Measurements from ENCODE around the gene ACAP1.

Gene ACAP1

GRCh38 chr17:7311110-7311705 lies 25.1 kb upstream of the ACAP1 start:
- DNase-seq = no peak

- DNase-seq = no peak
Measured at GRCh38 chr17:7312432-7313087, 23.8 kb upstream of the ACAP1 start.

DNA sequence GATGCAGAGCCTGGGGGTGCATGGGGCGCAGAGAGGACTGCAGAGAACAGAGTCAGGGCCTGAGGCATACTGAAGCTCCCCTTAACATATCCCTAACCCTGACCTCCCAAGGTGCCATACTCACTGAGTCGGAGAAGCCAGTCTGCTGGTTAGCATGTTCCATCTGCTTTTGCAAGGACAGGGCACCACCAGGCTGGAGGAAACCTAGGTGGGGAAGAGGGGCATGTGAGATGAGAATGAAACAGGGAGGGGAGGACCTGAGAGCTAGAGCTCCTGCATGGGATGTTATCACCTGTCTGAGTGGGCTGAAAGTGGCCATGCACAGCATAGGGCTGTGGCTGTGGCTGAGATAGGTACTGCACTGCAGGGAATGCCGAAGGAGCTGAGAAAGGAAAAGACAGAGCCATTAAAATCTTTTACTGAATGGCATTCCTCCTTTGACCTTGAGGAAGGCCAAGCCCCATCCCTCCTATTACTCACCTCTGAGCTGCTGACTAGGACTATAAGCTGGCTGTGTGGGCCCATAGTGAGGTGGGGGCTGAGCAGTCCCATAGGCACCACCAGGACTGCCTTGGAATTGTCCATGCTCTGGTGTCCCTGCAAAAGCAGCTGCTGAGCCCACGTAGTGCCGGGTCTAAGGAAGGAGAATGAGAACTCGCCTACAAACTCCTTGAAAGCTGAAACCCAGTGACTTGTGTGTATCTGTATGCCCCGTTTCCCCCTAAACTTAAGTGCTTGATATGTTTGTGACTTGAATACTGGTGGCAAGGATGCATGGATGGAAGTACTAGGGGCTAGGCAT lies 23.0 kb upstream of the ACAP1 start:
- DNase-seq = no peak

- DNase-seq = no peak
Measured at GRCh38 chr17:7313890-7314718, 22.2 kb upstream of the ACAP1 start.

DNA sequence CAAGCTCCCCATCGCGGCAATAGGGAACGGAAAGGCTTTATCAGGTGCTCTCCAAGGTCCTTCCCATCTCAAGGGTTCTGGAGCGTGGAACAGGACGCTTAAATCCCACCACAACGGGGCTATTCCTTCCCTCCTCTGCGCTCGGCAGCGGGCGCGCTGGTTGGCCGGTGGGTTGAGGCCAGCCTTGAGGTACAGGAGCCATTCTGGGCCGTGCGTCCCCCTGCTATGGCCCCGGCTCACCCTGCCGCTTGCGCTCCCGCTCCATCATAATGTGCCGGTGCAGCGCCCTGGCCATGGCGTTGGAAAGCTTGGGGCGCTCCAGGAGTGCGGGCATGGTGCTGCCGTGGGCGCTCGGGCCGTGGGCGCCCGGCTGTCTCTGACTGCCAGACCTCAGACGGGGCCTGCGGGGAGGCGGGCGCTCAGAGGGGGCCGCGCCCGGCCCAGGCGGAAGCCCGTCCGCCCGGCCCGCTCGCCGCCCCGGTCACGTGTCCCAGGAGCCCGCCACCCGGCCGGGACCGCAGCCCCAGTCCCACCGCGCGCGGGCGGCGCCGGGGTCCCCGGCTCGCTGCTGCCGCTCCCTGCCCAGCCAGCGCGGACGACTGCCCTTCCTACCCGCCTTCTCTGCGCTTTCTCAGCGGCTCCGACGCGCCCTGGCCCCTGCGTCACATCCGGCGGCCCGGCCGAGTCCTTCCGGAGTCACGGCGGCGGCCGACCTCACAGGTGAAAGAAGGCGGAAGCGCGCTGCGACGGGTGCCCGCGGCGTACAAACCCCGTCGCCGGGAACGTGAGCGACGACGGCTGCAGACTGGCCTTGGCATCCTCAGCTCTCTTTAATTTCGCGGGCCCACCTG lies 21.4 kb upstream of the ACAP1 start, which contains the start of gene GPS2:
Gene GPS2, minus strand, starts transcription at position 642 of the 851 bp plus-strand sequence. Its CDS starts 308 bp downstream, at position 334.
- peak; percentile 92 for DNase-seq

DNA sequence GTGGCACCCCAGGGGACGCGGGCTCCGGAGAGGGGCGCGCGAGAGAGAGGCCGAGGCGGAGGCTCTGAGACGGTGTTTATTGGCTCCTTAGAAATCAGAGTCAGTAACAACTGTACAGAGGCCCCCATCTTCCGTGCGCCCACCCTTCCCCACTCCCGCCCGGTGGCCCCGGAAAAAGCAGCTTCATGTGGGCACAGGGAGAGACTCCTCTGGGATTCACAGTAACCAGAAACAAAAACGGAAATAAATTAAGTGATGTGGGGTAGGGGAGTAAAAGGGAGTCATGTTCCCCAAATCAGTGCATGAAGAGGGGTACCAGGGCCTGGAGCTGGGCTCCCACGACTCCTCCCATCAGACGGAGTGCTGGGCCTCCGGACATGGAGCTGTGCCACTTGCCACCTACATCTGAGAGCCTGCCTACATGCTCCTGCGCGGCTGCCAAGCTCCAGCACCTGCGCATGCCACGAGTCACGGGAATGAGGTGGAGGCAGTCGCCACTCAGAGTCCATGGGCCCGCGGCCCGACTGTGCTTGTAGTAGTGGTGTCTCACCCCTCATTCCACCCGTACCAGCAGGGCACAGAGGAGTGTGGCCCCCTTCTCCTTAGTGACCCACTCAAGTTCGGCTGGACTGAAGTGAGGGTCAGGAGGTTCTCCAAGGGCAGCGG lies 20.6 kb upstream of the ACAP1 start:
- no peak for DNase-seq

DNA sequence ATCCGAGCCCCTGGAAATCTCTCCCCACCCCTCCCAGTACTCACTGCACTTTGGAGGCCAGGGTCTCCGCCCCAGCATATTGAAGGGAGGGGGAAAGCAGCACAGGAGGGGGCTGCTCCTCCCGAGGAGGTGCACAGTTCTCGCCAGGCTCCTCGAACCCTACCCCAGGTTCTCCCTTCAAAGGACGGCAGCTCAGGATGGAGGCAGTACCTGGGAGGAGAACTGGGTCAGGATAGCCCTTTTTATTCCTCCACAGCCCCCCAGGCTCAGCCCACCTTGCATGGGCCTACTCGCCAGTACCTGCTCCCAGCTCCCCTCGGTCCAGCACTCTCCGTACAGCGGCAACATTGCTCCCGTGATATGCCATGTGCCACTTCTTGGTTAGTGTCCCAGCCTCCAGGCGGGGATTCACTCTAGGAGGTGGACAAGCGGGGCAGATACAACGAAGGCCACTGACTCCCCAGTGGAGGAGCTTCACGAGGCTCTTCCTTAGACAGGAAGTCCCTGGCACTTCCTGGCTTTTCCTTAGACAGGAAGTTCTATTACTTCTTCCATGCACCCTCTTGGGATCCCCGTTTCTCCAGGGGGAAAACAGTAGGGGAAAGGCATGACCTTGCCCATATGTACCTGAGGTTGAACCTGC lies 19.0 kb upstream of the ACAP1 start:
- no peak for DNase-seq

- DNase-seq = no peak
Measured at GRCh38 chr17:7318121-7318860, 18.0 kb upstream of the ACAP1 start.

GRCh38 chr17:7321466-7321865 lies 14.9 kb upstream of the ACAP1 start:
- DNase-seq = no peak

- DNase-seq = no peak
Measured at GRCh38 chr17:7322520-7323194, 13.7 kb upstream of the ACAP1 start.

DNA sequence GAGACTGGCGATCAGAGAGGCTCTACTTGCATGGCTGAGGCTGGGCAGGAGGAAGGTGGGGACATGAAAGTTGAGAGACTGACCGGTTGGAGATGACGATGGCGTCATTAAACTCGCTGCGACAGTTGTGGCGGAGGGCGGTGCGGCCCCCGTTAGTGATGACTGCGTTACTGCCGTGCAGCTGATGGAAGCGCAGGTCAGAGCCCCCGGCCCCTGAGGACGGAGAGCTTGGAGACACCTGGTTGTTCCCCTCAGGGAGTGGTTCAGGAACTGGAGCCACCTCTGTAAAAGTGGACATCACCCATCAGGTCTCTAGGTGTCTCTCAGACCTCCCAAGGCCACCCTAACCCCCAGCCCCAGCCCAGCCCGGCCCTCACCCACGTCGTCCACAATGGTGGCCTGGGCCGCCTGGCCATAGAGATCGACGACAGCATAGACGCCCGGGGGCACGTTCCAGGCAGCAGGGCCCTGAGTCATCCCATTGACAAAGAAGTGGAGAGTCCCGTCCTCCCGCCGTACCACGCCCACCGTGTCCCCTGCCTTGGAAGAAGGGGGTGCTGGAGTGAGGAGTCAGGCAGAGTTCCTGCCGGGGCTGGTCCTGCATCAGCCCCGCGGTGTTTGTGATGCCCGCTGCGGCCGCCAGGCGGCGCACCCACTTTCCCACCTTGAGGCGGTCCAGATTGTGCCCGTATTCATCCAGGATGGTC lies 12.4 kb upstream of the ACAP1 start:
- DNase-seq = peak; percentile 44

DNA sequence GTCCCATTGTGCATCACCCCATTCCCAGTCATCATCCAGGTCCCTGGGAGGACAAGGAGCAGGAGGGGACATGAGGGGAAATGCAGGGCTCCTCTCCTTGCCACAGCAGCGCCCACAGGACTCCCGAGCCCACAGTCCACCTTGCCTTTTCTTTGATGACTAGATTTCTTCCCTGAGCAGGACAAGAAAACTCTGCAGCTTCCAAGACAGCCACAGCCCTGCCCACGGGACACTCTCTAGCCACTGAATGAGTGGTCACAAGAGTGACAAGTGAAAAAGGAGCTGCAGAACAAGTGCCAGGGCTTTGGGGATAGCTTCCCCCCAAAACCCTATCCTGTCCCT lies 11.9 kb upstream of the ACAP1 start:
- no peak for DNase-seq

GRCh38 chr17:7325031-7325528 lies 11.2 kb upstream of the ACAP1 start:
- no peak for DNase-seq

DNA sequence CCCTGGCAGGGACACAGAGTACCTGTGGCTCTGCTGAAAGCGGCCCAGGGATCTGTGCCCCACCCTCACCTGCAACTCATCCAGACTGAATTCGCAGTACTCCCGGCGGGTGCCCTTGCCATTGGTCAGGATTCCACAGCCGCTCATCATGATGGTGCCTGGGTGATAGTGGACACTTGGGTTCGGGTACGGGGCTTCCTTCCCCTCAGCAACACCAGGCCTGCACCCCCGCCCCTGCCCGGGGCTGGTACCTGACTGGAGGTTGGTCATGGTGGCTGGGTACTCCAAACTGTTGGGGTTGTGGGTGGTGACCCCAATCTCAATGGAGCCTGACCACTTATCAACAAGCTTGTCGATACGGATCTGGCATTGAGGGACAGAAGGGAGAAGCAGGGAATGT lies 10.1 kb upstream of the ACAP1 start:
- no peak for DNase-seq

- no peak for DNase-seq
Measured at GRCh38 chr17:7327056-7327455, 9.3 kb upstream of the ACAP1 start.

GRCh38 chr17:7327501-7327900 lies 8.8 kb upstream of the ACAP1 start:
- no peak for DNase-seq

DNA sequence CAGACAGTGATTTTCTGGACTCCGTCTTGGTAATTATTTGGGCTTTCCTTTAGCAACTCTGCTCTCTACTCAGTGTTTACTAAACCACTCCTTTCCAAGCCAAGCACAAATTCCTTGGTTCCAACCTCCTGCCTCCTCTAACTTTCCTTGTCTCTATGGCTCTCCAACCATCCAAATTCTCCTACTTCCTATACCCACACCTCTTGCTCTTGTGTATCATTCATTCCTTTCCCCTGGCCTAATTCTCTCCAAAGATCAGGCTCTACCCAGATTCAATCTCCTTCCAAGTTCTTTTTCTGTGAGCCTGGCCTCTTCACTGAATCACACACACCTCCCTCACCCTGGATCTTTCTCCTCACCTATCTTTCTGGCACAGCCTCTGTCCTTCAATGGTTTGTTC lies 8.3 kb upstream of the ACAP1 start:
- DNase-seq = no peak

DNA sequence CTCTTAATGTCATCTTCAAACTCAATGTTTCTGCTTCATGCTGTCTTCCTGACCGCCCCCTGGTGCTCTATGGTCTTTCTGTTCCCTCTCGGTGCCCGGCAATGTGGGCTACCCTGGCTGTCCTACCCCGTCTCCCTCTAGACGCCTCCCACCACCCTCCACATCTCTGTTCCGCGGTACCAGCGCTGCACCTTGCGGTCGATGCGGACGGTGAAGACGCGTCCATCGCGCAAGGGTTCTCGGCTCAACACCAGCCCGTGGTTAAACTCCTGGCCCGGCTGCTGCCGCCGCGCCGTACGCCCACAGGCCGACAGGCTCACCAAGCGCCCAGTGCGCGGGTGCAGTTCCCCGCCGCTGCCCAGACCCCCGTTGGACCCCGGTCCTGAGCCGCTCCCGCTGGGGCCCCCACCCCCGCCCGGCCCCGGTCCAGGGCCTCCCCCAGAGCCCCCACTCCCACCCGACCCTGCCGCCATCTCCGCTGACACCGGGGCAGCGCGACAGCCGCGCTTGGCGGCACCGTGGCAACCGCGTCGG lies 7.4 kb upstream of the ACAP1 start, which contains the start of gene NEURL4:
Gene NEURL4, minus strand, starts transcription at position 496 of the 534 bp plus-strand sequence. Its CDS starts 23 bp downstream, at position 473.
- no peak for DNase-seq
